ENCODE results near the gene MBNL2. TPM values are rescaled to one million over a fixed set of nuclear protein-coding genes. Genes with fewer than 3 reads are reported as not detected.

The MBNL2 gene
- total RNA-seq, 2 experiments from 2014 or later: 2.7 to 7.4 TPM

GRCh38 chr13:97426695-97427094, 204.6 kb downstream of the MBNL2 start:
- H2AFZ ChIP-seq (ENCODE audit: low read length): no peak overlapping the region
- H3K36me3 ChIP-seq (ENCODE audit: insufficient read depth, low read length): no peaks in the 10 kb centered on the region
- ChIA-PET POLR2A (no interaction called here), CTCF (ENCODE audit: unreplicated experiment) (no interaction called here)
- no peak overlapping the region for H3K4me2 ChIP-seq (ENCODE audit: low read length)
- H3K79me2 ChIP-seq (ENCODE audit: insufficient read depth, low read depth, low read length): no peaks in the 10 kb centered on the region
- H4K20me1 ChIP-seq (ENCODE audit: insufficient read depth, low read length): no peaks in the 10 kb centered on the region
- no TSS peak for BruUV-seq (replicated peaks)
- no peaks in the 10 kb centered on the region for H3K9me2 ChIP-seq (ENCODE audit: insufficient read depth, low read length)
- intact Hi-C loops (cut with micrococcal nuclease; ENCODE audit: unreplicated experiment): no loop called here
- no peak for DNase-seq (ENCODE audit: low spot score)
- no peak overlapping the region for H3K4me3 ChIP-seq (ENCODE audit: low read depth, low read length, poor library complexity, severe bottlenecking)
- peaks cover 8% of the 10 kb centered on the region for H3K4me1 ChIP-seq (ENCODE audit: insufficient read depth, low read length, poor library complexity, severe bottlenecking)
- TF ChIP-seq, protein P1, sequence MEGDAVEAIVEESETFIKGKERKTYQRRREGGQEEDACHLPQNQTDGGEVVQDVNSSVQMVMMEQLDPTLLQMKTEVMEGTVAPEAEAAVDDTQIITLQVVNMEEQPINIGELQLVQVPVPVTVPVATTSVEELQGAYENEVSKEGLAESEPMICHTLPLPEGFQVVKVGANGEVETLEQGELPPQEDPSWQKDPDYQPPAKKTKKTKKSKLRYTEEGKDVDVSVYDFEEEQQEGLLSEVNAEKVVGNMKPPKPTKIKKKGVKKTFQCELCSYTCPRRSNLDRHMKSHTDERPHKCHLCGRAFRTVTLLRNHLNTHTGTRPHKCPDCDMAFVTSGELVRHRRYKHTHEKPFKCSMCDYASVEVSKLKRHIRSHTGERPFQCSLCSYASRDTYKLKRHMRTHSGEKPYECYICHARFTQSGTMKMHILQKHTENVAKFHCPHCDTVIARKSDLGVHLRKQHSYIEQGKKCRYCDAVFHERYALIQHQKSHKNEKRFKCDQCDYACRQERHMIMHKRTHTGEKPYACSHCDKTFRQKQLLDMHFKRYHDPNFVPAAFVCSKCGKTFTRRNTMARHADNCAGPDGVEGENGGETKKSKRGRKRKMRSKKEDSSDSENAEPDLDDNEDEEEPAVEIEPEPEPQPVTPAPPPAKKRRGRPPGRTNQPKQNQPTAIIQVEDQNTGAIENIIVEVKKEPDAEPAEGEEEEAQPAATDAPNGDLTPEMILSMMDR (conservative IDR thresholded peaks at IDR 0.05; ENCODE audit: low read length): no peak
- no peak for TF ChIP-seq EZH2phosphoT487 (IDR thresholded peaks at IDR 0.05; ENCODE audit: borderline replicate concordance, low read depth, low read length)
- H3K9me3 ChIP-seq (ENCODE audit: low read length): no peaks in the 10 kb centered on the region
- H3K27ac ChIP-seq (ENCODE audit: low read depth, low read length, poor library complexity, severe bottlenecking): no peak overlapping the region

- Histone ChIP-seq H3K4me1 (ENCODE audit: insufficient read depth, low read length, poor library complexity, severe bottlenecking) (peaks cover 10% of the 10 kb centered on the region), H3K4me2 (ENCODE audit: low read length) (0 out of 2 replicates have a peak overlapping the region, but pooled peaks have one; percentile 20), H3K9me3 (ENCODE audit: low read length) (no peaks in the 10 kb centered on the region), H3K9me2 (ENCODE audit: insufficient read depth, low read length) (no peaks in the 10 kb centered on the region), H2AFZ (ENCODE audit: low read length) (no peak overlapping the region), H4K20me1 (ENCODE audit: insufficient read depth, low read length) (no peaks in the 10 kb centered on the region), H3K4me3 (ENCODE audit: low read depth, low read length, poor library complexity, severe bottlenecking) (no peak overlapping the region), H3K27ac (ENCODE audit: low read depth, low read length, poor library complexity, severe bottlenecking) (no peak overlapping the region), H3K79me2 (ENCODE audit: insufficient read depth, low read depth, low read length) (peaks cover 8% of the 10 kb centered on the region; the same call in 1 of the 2 replicates), H3K36me3 (ENCODE audit: insufficient read depth, low read length) (no peaks in the 10 kb centered on the region)
- ChIA-PET CTCF (ENCODE audit: unreplicated experiment) (no interaction called here), POLR2A (no interaction called here)
- intact Hi-C loops (cut with micrococcal nuclease; ENCODE audit: unreplicated experiment): loop anchor here (10.0 kb wide), 2 partner anchors 525 to 1145 kb away; partner anchors contain the start of genes IPO5 and STK24
- no peak for DNase-seq (ENCODE audit: low spot score)
- TF ChIP-seq, protein P1 (conservative IDR thresholded peaks at IDR 0.05; ENCODE audit: low read length): no peak
- BruUV-seq (replicated peaks): no TSS peak
These were observed 207.5 kb downstream of the MBNL2 start for GRCh38 chr13:97429681-97430081.

DNA sequence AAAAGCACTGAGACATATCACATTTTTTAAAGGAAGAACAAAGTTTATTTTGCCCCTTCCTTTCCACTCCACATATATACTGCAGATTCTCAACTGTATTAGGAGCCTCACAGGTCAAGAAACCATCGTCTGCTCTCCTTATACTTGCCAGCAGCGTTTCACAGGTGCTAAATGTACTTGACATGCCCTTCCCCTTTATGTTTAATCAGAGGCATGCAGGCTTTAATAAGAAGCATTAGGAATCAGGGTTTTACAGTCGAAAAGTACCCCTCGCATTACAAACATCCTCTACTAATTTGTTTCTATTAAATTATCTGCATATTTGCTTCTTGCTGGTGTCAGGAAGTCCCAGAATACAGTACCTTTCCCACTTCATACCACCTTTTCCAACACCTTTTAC, 208.2 kb downstream of the MBNL2 start:
- peaks cover 10% of the 10 kb centered on the region for H3K4me1 ChIP-seq (ENCODE audit: insufficient read depth, low read length, poor library complexity, severe bottlenecking)
- TF ChIP-seq, protein P1 (conservative IDR thresholded peaks at IDR 0.05; ENCODE audit: low read length): no peak
- no peak for TF ChIP-seq EZH2phosphoT487 (IDR thresholded peaks at IDR 0.05; ENCODE audit: borderline replicate concordance, low read depth, low read length)
- no peak overlapping the region for H2AFZ ChIP-seq (ENCODE audit: low read length)
- H3K9me2 ChIP-seq (ENCODE audit: insufficient read depth, low read length): no peaks in the 10 kb centered on the region
- H4K20me1 ChIP-seq (ENCODE audit: insufficient read depth, low read length): no peaks in the 10 kb centered on the region
- BruUV-seq (replicated peaks): no TSS peak
- peaks cover 14% of the 10 kb centered on the region; the same call in 1 of the 2 replicates for H3K79me2 ChIP-seq (ENCODE audit: insufficient read depth, low read depth, low read length)
- ChIA-PET POLR2A (no interaction called here), CTCF (ENCODE audit: unreplicated experiment) (no interaction called here)
- no peak overlapping the region for H3K4me3 ChIP-seq (ENCODE audit: low read depth, low read length, poor library complexity, severe bottlenecking)
- no peak for DNase-seq (ENCODE audit: low spot score)
- H3K9me3 ChIP-seq (ENCODE audit: low read length): no peaks in the 10 kb centered on the region
- no peaks in the 10 kb centered on the region for H3K36me3 ChIP-seq (ENCODE audit: insufficient read depth, low read length)
- H3K27ac ChIP-seq (ENCODE audit: low read depth, low read length, poor library complexity, severe bottlenecking): no peak overlapping the region
- intact Hi-C loops (cut with micrococcal nuclease; ENCODE audit: unreplicated experiment): loop anchor here (10.0 kb wide), 2 partner anchors 525 to 1145 kb away; partner anchors contain the start of genes IPO5 and STK24
- peak overlapping the region; percentile 20; the same call in 1 of the 2 replicates for H3K4me2 ChIP-seq (ENCODE audit: low read length)

All from OCI-LY7 (cell line).